ENCODE data around the gene PLCE1.

The PLCE1 gene

GRCh38 chr10:93973748-93974445, 19.8 kb upstream of the PLCE1 start:
- no peaks in the 10 kb centered on the region for H3K4me1 ChIP-seq (ENCODE audit: insufficient read depth, poor library complexity, severe bottlenecking)
- H3K27me3 ChIP-seq (ENCODE audit: insufficient read depth, poor library complexity, severe bottlenecking), result no peaks in the 10 kb centered on the region
- DNase-seq (ENCODE audit: low spot score) (no peak), ATAC-seq (ENCODE audit: low read depth) (no peak)
- no peaks in the 10 kb centered on the region for H3K9me3 ChIP-seq (ENCODE audit: severe bottlenecking)
- H3K4me3 ChIP-seq (ENCODE audit: severe bottlenecking), result no peak overlapping the region
- no peaks in the 10 kb centered on the region for H3K36me3 ChIP-seq (ENCODE audit: low read depth)
- H3K27ac ChIP-seq (ENCODE audit: poor library complexity, severe bottlenecking), result no peak overlapping the region
- TF ChIP-seq CTCF (IDR thresholded peaks at IDR 0.05; ENCODE audit: poor library complexity, severe bottlenecking), result no peak

GRCh38 chr10:93977442-93977841, 16.3 kb upstream of the PLCE1 start:
- Histone ChIP-seq H3K27ac (ENCODE audit: poor library complexity, severe bottlenecking) (no peak overlapping the region), H3K27me3 (ENCODE audit: insufficient read depth, poor library complexity, severe bottlenecking) (no peaks in the 10 kb centered on the region), H3K4me1 (ENCODE audit: insufficient read depth, poor library complexity, severe bottlenecking) (no peaks in the 10 kb centered on the region), H3K9me3 (ENCODE audit: severe bottlenecking) (no peaks in the 10 kb centered on the region), H3K36me3 (ENCODE audit: low read depth) (no peaks in the 10 kb centered on the region), H3K4me3 (ENCODE audit: severe bottlenecking) (no peak overlapping the region)
- DNase-seq (ENCODE audit: low spot score) (no peak), ATAC-seq (ENCODE audit: low read depth) (no peak)
- no peak for TF ChIP-seq CTCF (IDR thresholded peaks at IDR 0.05; ENCODE audit: poor library complexity, severe bottlenecking)

- ATAC-seq (ENCODE audit: low read depth) (no peak), DNase-seq (ENCODE audit: low spot score) (no peak)
- TF ChIP-seq CTCF (IDR thresholded peaks at IDR 0.05; ENCODE audit: poor library complexity, severe bottlenecking), result no peak
- Histone ChIP-seq H3K4me1 (ENCODE audit: insufficient read depth, poor library complexity, severe bottlenecking) (no peaks in the 10 kb centered on the region), H3K36me3 (ENCODE audit: low read depth) (no peaks in the 10 kb centered on the region), H3K27ac (ENCODE audit: poor library complexity, severe bottlenecking) (no peak overlapping the region), H3K27me3 (ENCODE audit: insufficient read depth, poor library complexity, severe bottlenecking) (no peaks in the 10 kb centered on the region), H3K9me3 (ENCODE audit: severe bottlenecking) (no peaks in the 10 kb centered on the region), H3K4me3 (ENCODE audit: severe bottlenecking) (no peak overlapping the region)
Measured at GRCh38 chr10:93980486-93980885, 13.2 kb upstream of the PLCE1 start.

GRCh38 chr10:93991114-93991513, 2.6 kb upstream of the PLCE1 start:
- H3K36me3 ChIP-seq (ENCODE audit: low read depth), result no peaks in the 10 kb centered on the region
- H3K4me3 ChIP-seq (ENCODE audit: severe bottlenecking), result no peak overlapping the region
- no peak for DNase-seq (ENCODE audit: low spot score)
- no peak for TF ChIP-seq CTCF (IDR thresholded peaks at IDR 0.05; ENCODE audit: poor library complexity, severe bottlenecking)
- ATAC-seq (ENCODE audit: low read depth), result no peak
- no peak overlapping the region for H3K27ac ChIP-seq (ENCODE audit: poor library complexity, severe bottlenecking)
- H3K4me1 ChIP-seq (ENCODE audit: insufficient read depth, poor library complexity, severe bottlenecking), result peaks cover 15% of the 10 kb centered on the region
- no peaks in the 10 kb centered on the region for H3K9me3 ChIP-seq (ENCODE audit: severe bottlenecking)
- peaks cover 3% of the 10 kb centered on the region for H3K27me3 ChIP-seq (ENCODE audit: insufficient read depth, poor library complexity, severe bottlenecking)

- Histone ChIP-seq H3K27ac (ENCODE audit: poor library complexity, severe bottlenecking) (peak overlapping the region; percentile 15), H3K9me3 (ENCODE audit: severe bottlenecking) (no peaks in the 10 kb centered on the region), H3K4me1 (ENCODE audit: insufficient read depth, poor library complexity, severe bottlenecking) (peaks cover 15% of the 10 kb centered on the region), H3K4me3 (ENCODE audit: severe bottlenecking) (no peak overlapping the region), H3K27me3 (ENCODE audit: insufficient read depth, poor library complexity, severe bottlenecking) (peaks cover 3% of the 10 kb centered on the region), H3K36me3 (ENCODE audit: low read depth) (no peaks in the 10 kb centered on the region)
- ATAC-seq (ENCODE audit: low read depth) (peak; percentile 69), DNase-seq (ENCODE audit: low spot score) (no peak)
- no peak for TF ChIP-seq CTCF (IDR thresholded peaks at IDR 0.05; ENCODE audit: poor library complexity, severe bottlenecking)
Measured at GRCh38 chr10:93991596-93992284, 2.0 kb upstream of the PLCE1 start.
